HG02885 (cell line): ENCODE data around the gene NOL4L.
"Not testable (repeated sequence)": the region's sequence is repeated elsewhere in the genome, so short reads cannot be mapped to it uniquely, and the experiment has no call there.

Experiments
- ATAC-seq: cut with Tn5 transposase; IDR thresholded peaks from one replicate; pipeline ENCODE4 v1.9.1; 2021; ENCODE audit warnings: mild to moderate bottlenecking; ENCODE audit not compliant: unreplicated experiment, poor library complexity

The NOL4L gene

DNA sequence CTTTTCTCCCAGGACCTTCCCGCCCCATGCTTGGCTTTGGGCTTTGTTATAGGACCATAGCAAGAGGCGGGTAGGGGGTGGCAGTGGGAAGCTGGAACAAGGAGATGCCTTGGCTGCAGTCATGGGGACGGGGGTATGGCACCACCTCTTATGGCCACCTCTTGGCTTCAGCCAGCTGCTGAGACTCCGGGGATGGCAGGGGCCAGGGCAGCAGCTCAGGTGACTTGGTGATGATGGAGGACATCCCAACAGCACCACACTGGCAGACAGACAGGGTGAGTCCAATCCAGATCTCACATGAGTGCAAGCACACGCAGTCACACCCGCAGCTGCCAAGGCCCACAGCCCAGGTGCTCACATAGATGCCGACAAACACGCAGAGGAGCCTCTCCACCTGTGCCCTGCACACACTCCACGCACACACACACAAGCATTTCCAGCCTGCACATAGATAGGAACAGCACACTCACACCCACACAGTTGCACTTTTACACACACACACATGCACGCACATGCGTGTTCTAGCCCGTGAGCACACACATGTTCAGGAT, 6.2 kb downstream of the NOL4L start:
- no peak for ATAC-seq

DNA sequence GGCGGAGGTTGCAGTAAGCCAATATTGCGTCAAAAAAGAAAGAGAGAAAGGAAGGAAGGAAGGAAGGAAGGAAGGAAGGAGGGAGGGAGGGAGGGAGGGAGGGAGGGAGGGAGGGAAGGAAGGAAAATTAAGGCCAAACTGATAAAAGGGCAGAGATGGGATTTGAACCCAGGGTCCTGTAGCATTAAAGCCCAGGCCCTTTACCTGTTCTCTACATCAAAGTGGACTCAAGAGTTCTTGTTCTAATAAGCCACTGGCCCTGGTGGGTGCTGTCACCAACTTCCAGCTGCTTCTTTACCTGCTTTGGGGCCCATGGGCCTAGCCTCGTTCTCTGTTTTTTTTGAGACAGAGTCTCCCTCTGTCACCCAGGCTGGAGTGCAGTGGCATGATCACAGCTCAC, 7.1 kb downstream of the NOL4L start:
- ATAC-seq: not testable (repeated sequence)

DNA sequence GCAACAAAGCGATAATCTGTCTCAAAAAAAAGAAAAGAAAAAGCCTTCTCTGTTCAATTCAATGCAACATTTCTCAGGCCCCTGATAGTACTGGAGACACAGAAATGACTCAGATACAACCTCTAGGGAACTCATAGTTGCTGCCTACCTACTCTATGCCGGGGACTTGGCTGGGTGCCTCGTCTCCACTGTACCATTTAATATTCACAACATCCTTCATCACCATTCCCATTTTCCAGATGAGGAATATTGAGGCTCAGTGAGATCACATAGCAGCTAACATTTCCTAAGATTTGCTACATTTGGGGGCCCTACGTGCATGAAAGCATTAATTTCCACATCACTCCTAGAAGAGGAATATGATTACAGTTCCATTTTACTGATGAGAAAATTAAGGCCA, 7.5 kb downstream of the NOL4L start:
- ATAC-seq: no peak

DNA sequence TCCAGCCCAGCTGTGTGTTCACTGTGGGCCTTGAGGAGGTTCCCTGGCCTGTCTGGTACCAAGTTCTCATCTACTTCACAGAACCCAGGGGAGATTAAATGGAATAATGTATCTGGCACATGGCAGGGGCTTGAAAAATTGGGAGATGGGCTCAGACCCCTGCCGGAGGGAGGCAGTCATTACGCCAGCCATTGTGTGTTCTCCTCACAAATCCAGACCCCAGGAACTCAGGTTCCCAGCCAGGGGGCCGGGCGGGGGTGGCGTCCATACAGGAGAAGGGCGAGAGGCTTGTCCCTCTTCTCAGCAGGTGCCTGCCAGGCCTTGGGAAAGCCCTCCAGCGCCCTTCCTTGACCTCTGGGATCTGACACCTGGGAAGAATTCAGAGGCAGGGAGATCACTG, 8.1 kb downstream of the NOL4L start:
- ATAC-seq: no peak

DNA sequence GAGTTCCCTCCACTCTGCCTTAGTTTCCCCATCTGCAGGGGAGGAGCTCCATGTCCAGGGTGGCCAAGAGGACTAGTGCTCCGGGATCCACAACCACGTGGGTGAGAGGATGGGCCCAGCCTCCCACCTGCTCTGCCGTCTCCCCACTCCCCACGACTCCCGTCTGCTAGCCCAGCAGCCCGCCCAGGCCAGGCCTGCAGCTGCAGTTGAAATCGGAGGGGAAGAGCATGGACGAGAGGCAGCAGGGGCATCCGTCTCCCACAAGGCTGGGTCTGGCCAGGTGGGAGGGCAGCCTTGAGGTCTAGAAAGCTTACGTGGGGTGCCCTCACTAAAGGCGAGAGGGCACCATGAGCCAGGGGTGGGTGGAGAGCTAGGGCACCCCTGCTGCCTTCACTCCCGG, 8.6 kb downstream of the NOL4L start:
- no peak for ATAC-seq

DNA sequence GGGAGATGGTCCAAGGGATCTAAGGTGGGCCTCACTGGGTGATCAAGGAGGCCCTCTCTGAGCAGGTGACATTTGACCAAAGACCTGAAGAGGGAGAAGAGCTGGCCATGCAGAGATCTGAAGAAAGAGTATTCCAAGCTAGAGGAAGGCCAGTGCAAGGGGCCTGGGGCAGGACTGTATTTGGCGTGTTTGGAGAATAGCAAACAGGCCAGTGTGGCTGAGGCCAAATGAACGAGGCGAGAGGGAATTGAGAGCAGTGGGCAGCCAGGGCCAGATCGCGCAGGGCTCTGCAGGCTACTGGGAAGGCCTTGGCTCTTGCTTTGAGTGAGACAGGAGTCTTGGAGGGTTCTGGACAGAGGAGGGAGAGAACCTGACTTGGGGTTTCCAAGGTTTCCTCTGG, 9.3 kb downstream of the NOL4L start:
- no peak for ATAC-seq

DNA sequence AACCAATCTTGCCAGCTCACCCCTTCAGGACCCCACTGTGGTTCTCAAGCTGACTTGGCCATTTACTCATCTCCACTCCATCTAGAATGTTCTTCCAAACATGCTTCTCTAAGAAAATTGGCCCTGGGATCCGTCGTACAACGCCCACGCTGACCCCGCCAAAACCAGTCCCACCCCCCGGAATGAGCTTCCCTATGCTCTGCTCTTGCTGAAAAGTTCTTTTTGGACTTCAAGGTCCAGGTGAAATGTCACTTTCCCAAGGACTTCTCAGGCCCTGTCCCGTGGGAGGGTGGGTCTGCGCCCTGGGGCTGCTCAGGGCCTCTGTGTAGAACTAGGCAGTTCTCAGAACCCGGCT, 9.9 kb downstream of the NOL4L start:
- ATAC-seq: no peak

DNA sequence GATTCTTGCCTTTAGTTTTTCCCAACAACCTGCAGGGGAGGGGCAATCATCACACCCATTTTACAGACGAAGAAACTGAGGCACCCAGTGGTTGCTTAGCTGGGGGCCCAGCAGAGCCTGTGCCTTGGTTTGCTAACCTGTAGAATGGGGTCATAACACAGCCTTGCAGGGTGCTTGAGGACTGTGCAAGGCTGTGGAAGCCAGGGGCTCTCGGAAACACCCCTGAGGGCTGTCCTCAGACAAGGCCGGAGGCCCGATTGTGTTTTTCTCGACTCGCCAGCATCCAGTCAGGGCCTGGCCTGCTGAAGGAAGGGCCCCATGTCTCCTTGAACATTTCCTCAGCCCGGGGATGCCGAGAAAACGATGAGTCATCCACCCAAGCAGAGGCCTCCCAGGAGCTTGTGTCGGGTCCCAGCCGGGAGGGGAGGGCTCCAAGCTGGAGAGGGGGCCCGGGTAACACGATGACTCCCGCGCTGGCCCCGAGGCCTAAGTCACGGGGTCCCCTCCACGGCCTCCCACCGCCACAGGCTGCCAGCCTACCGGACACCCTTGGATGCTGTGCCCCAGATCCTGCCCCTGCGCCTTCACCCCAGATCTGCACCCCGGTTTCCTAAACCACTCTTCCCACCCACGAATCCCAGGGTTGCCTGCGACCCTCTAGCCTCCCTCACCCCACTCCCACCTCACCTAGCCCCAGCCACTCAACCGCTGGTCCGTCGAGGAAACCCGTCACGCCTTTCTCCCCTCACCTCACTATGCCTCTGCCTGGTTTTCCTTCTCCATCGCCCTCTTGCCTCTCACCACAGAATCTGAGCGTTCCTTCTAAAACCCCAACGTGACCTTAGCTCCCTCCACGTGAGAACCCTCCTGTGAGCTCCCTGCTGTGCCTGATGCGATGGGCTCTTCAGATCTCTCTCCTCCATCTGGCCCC, 10.6 kb downstream of the NOL4L start:
- no peak for ATAC-seq

DNA sequence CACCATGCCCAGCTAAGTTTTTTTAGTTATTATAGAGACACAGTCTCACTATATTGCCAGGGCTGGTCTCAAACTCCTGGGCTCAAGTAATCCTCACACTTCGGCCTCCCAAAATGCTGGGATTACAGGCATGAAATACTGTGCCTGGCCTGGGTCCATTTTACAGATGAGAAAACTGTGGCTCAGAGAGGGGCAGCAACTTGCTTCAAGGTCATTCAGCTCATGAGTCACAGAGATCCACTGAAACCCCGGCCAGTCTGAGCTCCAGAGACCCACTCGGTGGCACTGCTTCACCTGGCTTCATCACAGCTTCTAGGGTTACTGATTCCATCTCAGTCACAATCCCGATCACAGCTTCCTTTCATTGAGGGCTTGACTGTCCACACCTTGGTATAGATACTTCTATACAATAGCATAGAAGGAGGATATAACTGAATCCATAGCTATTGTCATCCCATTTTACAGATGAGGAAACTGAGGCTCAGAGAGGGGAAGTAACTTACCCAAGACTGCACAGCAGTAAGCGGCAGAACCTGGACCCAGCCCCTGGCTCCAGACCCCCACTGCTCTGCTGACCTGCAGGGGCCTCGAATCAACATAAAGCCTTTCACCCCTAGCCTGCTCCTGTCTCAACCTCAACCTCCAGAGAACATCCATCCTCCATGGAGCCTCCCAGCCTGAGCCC, 11.8 kb downstream of the NOL4L start:
- ATAC-seq: no peak

DNA sequence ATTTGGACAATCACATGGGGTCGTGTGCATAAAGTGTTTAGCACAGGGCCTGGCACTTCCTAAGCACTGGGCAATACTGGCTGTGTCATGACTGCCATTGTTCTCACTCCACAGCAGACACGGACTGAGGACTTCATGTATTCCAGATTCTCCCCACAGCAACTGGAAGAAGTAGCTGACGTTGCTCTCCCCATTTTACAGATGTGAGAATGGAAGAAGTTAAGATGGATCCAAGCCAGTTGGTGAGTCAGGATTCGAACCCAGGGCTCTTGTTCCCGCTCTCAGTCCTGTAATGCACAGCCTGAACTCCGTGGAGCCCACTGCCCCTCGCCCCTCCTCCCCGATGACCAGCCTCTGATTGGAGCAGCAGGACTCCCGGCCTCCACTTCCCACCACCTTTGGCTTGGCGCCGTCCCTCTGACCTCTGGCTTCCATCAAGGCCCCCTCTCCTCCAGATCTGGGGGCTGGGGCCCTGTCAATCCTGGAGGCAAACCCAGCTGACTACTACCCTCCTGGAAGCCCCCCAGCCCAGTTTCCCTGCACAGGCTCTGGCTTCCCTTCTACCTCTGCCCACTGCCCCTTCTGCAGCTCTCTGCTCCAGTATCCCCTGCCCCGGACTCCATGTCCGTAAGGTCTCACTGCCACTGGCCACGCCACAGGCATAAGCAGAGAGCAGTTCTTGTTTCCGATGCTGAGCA, 12.7 kb downstream of the NOL4L start:
- no peak for ATAC-seq

DNA sequence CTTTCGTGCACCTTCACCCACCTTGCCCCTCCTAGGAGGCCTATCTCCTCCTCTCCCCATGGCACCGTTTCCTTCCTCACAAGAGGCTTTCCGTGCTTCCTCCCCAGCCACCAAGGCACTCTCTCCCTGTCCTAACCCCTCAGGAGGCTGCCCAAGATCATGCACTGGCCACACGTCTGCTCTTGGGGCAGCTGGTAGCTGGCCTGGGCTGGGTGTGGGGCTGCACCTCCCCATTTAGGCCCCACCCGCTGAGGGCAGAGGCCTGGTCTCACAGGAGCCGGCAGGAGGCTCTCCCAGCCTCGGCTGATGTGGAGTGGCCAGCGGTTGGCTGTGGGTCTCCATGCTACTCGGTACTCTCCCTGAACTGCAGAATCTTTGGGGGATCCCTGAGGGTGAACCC, 13.6 kb downstream of the NOL4L start:
- ATAC-seq: no peak

DNA sequence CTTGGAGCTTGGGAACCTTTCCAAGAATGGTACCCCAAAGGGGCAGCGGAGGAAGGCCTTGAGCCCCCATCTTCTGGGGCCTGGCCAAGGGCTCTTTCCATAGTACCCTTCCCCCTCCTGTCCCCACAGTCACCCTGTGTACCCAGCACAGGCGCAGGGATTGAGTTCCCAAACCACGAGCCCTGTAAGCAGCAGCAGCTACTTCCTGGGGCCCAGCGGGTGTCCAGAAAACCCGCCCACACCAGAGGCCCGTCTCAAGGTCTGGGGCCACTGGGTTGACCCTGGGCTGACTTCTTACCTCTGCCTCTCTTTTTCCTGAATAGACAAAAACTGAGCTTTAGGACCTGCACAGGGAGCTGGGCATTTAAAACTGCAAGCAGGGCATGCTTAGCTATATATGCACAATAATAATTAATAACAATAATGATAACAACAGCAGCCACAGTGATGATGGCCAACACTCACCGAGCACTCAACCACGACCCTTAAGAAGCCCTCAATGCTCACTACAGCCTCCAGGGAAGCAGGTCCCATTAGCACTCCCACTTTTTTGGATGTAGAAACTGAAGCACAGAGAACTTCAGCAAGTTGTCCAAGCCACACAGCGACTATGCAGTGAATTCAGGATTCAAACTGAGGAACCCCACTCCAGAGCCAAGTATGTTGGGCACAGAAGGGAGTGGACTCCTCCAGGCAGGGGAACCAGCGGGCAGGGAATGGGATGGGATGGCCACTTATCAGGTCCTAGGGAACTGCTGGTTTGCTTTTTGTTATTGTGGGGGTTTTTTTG, 14.5 kb downstream of the NOL4L start:
- ATAC-seq: no peak

DNA sequence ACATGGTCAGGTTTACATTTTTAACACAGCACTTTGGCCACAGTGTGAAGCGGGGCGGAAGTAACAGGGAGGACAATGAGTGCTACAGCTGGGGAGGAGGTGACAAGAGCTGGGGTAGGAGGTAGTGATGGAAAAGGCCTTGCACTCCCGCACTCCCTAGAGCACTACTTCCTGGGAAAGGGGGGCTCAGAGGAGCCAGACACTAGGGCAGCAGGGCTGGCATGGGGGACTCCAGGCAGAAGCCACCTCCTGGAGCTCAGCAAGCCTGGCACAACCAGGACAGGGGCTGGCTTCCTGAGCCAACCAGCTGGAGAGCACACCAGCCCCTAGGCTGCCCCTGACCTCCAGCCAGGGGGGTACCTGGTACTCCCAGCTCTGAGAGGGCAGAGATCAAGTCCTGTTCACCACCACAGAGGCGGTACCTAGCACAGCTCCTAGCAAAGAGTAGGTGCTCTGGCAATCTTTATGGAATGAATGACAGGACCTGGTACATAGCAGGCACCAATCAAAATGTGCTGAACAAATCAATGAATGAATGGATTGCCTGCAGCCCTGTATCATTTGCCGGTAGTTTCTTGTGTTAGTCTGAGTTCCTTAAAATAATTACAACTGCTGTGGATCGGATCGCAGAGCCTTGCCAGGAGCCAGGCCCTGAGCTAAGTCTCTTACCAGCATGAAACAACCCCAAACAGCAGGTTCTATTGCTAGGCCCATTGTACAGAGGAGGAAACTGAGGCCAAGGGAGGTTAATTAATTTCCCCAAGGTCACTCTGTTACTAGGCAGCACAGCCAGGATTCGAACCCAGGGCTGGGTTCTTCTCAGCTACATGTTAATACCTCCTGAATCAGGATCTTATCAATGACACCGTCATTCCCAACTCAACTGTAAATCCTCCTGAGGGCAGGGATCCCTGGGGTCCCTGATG, 15.5 kb downstream of the NOL4L start:
- no peak for ATAC-seq

DNA sequence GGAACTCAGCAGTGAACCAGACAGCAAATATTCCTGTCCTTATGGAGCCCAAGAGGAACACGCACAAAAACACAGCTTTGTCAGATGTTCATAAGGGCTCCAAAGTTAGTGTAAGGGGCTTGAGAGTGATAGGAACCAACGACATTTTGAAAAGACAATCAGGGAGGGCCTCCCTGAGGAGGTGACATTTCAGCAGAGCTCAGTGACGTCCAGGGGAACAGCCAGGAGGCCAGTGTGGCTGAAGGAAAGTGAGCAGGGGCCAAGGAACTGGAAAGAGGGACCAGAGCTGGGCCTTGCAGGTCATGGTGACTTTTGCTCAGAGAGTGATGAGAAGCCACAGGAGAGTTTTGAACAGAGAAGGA, 16.1 kb downstream of the NOL4L start:
- no peak for ATAC-seq

DNA sequence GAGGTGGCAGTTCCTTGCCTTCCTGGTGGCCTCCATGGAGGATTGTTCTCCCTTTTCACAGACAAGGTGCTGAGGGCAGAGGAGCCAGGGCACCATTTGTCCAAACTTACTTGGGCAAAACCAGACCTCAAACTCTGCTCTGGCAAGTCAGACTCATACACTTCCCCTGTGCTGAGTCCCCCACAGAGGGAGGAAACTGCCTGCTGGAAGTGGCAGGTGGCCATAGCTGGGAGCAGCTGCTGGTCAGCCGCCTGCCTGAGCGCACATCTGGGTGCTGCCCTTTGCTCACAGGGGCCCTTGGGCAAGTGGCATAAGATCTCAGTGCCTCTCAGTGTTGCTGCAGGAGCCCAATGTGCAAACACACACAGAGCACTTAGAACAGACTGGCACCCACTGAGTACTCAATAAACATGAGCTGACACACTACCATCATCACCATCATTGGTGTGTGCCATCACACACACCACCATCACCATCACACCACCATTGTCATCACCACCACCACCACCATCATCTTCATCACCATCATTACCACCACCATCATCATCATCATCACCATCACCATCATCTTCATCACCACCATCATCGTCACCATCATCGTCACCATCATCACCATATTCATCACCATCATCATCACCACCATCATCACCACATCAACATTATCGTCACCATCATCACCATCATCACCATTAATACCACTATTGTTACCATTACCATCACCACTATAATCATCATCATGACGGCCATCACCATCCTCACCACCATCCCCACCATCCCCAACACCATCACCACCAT, 17.6 kb downstream of the NOL4L start:
- ATAC-seq: no peak

DNA sequence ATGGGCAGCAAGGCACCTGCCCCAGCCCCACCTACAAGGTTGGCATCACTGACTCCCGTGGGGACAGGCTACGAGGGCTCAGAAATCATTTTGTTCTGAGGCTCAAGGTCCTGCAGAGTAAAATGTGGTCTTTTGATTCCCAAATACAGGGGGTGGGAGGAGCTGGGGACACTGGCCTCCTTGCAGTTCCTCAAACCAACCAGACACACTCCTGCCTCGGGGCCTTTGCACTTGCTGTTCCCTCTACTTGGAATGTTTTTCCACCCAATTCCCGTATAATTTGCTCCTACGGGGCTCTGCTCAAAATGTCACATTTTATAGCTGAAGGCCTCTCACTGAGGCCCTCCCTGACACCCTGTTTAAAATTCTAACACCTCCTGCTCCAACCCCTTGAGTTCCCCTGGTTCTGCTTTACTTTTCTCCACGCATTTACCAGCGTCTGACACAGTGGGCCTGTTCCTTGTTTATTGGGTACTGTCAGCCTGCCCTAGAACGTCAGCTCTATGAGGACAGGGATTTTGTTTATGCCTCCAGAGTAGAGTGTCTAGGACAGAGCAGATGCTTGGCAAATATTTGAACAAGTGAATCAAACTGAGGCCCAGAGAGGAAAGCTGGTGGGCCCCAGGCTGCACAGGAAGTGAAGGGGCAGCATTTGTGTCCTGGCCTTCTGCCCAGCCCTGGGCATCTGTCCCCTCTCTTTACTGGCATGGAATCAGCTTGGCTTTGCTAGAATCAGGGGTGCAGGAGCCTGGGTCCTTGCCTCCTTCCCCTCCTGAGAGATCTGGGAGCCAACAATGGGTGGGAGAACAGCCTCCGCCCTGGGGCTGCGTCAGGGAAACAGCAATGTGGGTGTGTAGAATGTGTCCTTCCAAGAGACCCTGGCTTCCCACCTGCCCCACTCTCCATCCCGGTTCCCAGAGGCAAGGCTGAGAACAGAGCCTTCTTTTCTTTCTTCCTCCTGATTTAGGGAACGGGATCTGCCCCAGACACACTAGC, 18.5 kb downstream of the NOL4L start:
- ATAC-seq: no peak

DNA sequence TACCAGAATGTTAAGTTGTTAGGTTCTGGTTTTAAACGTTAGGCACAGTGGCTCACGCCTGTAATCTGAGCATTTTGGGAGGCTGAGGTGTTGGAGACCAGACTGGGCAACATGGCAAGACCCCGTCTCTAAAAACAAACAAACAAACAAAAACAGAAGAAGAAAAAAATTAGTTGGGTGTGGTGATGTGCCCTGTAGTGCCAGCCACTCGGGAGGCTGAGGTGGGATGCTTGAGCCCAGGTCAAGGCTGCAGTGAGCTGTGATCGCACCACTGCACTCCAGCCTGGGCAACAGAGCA, 19.4 kb downstream of the NOL4L start:
- no peak for ATAC-seq
